Psoas muscle (tissue), 8 donors: ENCODE results near the gene GALNTL6. TPM values are rescaled to one million over a fixed set of nuclear protein-coding genes. Genes with fewer than 3 reads are reported as not detected.
"Not testable (repeated sequence)": the region's sequence is repeated elsewhere in the genome, so short reads cannot be mapped to it uniquely, and the experiment has no call there.

ENCODE experiments used
- ATAC-seq, 4 donors: fragments of 200-7000 bp; cut with Tn5 transposase; one replicate each; pipeline ENCODE4 v1.9.1; 2020; ENCODE audit warnings: moderate library complexity in 3 of 4, mild to moderate bottlenecking in 2 of 4
- DNase-seq, 2 donors: peaks; one replicate each; pipeline ENCODE4 v3.0.0-alpha.2; 2020
- H3K27ac ChIP-seq: fragments of 200-600 bp; one replicate; pipeline ENCODE4 v1.8.0; 2022
- H3K27me3 ChIP-seq, 3 donors: fragments of 200-600 bp in 1 of 3; one replicate each; pipeline versions ENCODE4 v1.6.1 to v1.8.0; 2013 to 2022; ENCODE audit warnings: low read length in 2 of 3, mild to moderate bottlenecking in 2 of 3, moderate library complexity in 1 of 3; ENCODE audit not compliant: insufficient read depth in 3 of 3
- H3K36me3 ChIP-seq, 2 donors: fragments of 200-600 bp in 1 of 2; one replicate each; pipeline versions ENCODE4 v1.6.1 to v1.8.0; 2013 to 2022; ENCODE audit warnings: low read depth in 1 of 2, mild to moderate bottlenecking in 1 of 2, moderate library complexity in 1 of 2; ENCODE audit not compliant: insufficient read depth in 1 of 2
- H3K4me1 ChIP-seq: fragments of 200-600 bp; one replicate; pipeline ENCODE4 v1.8.0; 2022
- H3K4me3 ChIP-seq: fragments of 200-600 bp; one replicate; pipeline ENCODE4 v1.8.0; 2022; ENCODE audit warnings: mild to moderate bottlenecking
- H3K9me3 ChIP-seq: fragments of 200-600 bp; one replicate; pipeline ENCODE4 v1.8.0; 2022
- CTCF ChIP-seq: fragments of 200-600 bp; IDR thresholded peaks from one replicate; pipeline ENCODE4 v1.8.0; 2022; ENCODE audit warnings: antibody characterized with exemption
- WGBS, 3 donors: extraction: QIAGEN DNeasy Blood & Tissue Kit; methylation state at CpG; one replicate each; pipeline versions ENCODE4 v1.1.6 to v1.1.7; 2013; 5-methylcytosine and 5-hydroxymethylcytosine counted together
- intact Hi-C, 2 donors: fragments of 100-400 bp; cut with DNase I; formaldehyde crosslinking; loops; one replicate each; pipeline versions ENCODE4 v1.11.0 to v1.14.2; 2022
- polyA plus RNA-seq, 3 donors: library from polyadenylated mRNA; stranded (reverse); fragments of 200-250 nt; gene quantifications; one replicate each; pipeline ENCODE4 v1.2.3, GENCODE V29; 2013
- total RNA-seq, 4 donors: library from RNA; stranded (reverse); fragmentation: NEBNext Ultra II Directional in 2 of 4; extraction: Animal tissue kit (Norgen Biotek cat#: 25700) in 2 of 4; gene quantifications; one replicate each; pipeline versions ENCODE4 v1.2.1 to v1.2.4, GENCODE V29; 2021 to 2023
- donor health status: healthy with polysubstance abuse.
- donor health status: DM: no; HTN: no; CAD: no; lungs with moderate emphysema.
- donor health status: Bipolar disorder and iron deficiency.
- donor health status: healthy.
- donor health status: DM: yes; HTN: yes; CAD: no.
- donor health status: DM: no; HTN: no; CAD: no.
- donor health status: DM: no; HTN: no; CAD: no.
- donor health status: DM: yes; HTN: yes; CAD: no.

Gene GALNTL6
- total and polyA plus RNA-seq, 7 donors, result 0.01 to 0.91 (median 0.21) TPM; not detected in 3

DNA sequence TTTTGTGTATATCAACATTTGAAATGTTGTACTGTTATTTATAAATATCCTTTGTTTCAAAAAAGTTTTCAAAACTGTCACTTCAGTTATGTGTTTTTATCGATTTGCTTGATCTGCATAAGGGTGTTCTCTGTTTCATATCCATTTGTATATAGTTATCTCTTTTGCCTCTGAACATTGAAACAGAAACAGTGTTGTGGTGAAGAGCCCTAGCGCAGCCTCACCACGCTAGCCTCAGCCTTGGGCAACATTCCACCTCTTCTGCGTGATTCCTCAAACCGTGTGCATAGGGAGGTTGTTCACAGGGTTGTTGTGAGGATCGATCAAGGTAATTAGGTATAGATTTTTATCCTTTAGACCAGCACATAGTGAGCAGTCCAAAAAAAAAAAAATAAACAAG lies 1068.4 kb downstream of the GALNTL6 start:
- no peaks in the 10 kb centered on the region for H3K36me3 ChIP-seq
- no peaks in the 10 kb centered on the region for H3K27me3 ChIP-seq
- H3K4me1 ChIP-seq, result no peaks in the 10 kb centered on the region
- no peak for ATAC-seq
- intact Hi-C loops, result no loop called here
- H3K9me3 ChIP-seq, result peaks cover 21% of the 10 kb centered on the region
- no peak for DNase-seq
- H3K27ac ChIP-seq, result no peak overlapping the region
- 89 to 91% (median 91%) methylated on average over 6 of the region's 6 CpGs for WGBS, 3 donors
- TF ChIP-seq CTCF, result no peak
- H3K4me3 ChIP-seq, result no peak overlapping the region

- 91 to 94% (median 94%) methylated on average over 3 of the region's 3 CpGs for WGBS, 3 donors
Measured at GRCh38 chr4:172887358-172887757, 1074.2 kb downstream of the GALNTL6 start.

DNA sequence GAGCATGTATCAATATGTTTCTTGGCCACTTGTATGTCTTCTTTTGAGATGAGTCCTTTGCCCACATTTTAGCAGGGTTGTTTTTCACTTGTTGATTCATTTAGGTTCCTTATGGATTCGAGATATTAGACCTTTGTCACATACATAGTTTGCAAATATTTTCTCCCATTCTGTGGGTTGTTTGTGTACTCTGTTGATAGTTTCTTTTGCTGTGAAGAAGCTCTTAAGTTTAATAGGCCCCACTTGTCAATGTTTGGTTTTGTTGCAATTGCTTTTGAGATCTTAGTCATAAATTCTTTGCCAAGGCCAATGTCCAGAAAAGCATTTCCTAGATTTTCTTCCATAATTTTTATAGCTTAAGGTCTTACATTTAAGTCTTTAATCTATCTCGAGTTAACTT lies 1074.8 kb downstream of the GALNTL6 start:
- Histone ChIP-seq H3K4me3 (no peak overlapping the region), H3K4me1 (no peaks in the 10 kb centered on the region), H3K27me3 (no peaks in the 10 kb centered on the region), H3K27ac (no peak overlapping the region), H3K9me3 (peaks cover 10% of the 10 kb centered on the region), H3K36me3 (no peaks in the 10 kb centered on the region)
- WGBS, 3 donors, result 69 to 76% (median 72%) methylated on average over 2 of the region's 2 CpGs
- DNase-seq, result no peak
- intact Hi-C loops, result no loop called here
- TF ChIP-seq CTCF, result no peak
- no peak for ATAC-seq

More at GRCh38 chr4:172887358-172887757, 1074.2 kb downstream of the GALNTL6 start:
- DNase-seq, H3K9me3 ChIP-seq, H3K27me3 ChIP-seq, H3K4me1 ChIP-seq, intact Hi-C loops, H3K27ac ChIP-seq, H3K4me3 ChIP-seq, H3K36me3 ChIP-seq, ATAC-seq: not testable (repeated sequence)

- Histone ChIP-seq H3K9me3 (no peaks in the 10 kb centered on the region), H3K27me3 (no peaks in the 10 kb centered on the region), H3K4me1 (no peaks in the 10 kb centered on the region), H3K4me3 (no peak overlapping the region), H3K36me3 (no peaks in the 10 kb centered on the region), H3K27ac (no peak overlapping the region)
- WGBS, 3 donors, result 28 to 37% (median 30%) methylated on average over 4 of the region's 4 CpGs
- ATAC-seq, result no peak
- peak; percentile 12 for TF ChIP-seq CTCF
- intact Hi-C loops, result no loop called here
- DNase-seq, result no peak
Measured at GRCh38 chr4:172892300-172892699, 1079.1 kb downstream of the GALNTL6 start.

DNA sequence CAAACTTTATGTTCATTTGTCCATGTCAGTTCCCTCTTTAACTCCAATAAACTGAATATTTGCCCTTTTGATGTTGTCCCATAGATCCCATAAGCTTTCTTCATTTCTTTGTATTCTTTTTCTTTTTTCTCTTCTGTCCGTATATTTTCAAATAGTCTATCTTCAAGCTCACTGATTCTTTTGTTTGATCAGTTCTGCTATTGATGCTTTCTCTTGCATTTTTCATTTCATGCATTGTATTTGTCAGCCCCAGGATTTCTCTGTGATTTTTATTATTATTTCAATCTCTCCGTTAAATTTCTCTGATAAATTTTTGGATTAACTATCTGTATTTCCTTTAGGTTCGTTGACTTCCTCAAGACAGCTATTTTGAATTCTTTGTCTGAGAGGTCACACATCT lies 1082.5 kb downstream of the GALNTL6 start:
- WGBS, 3 donors, result 92 to 93% (median 92%) methylated on average over 3 of the region's 3 CpGs

More for the DNA sequence above, 1082.5 kb downstream of the GALNTL6 start:
- Histone ChIP-seq H3K4me3 (no peak overlapping the region), H3K9me3 (no peaks in the 10 kb centered on the region), H3K27ac (no peak overlapping the region), H3K36me3 (no peaks in the 10 kb centered on the region), H3K27me3 (peaks cover 0 to 2% (median 0%) of the 10 kb centered on the region in 3 donors), H3K4me1 (no peaks in the 10 kb centered on the region)
- ATAC-seq (no peak), DNase-seq (no peak)
- no peak for TF ChIP-seq CTCF
- intact Hi-C loops, result no loop called here
